Pancreas (tissue), 10 donors: ENCODE measurements around the gene WNK1. TPM values are rescaled to one million over a fixed set of nuclear protein-coding genes. Genes with fewer than 3 reads are reported as not detected.

Source experiments
- ATAC-seq, 4 donors: fragments of 200-7000 bp; cut with Tn5 transposase; one replicate each; pipeline versions ENCODE4 v1.8.0 to v1.9.1; 2020; ENCODE audit warnings: mild to moderate bottlenecking in 4 of 4, moderate library complexity in 4 of 4
- DNase-seq, 6 donors: peaks; one replicate each; pipeline ENCODE4 v3.0.0-alpha.2; 2020
- FAIRE-seq: peaks from 2 replicates; lab custom pipeline; 2012; peaks lifted over from hg19 to GRCh38; lab: Jason Lieb, UNC
- H3K27ac ChIP-seq, 4 donors: fragments of 200-600 bp; sonication (generic); 1 replicate in 3 of 4; 2 replicates in 1 of 4; pipeline versions ENCODE4 v1.5.0 to v1.8.0; 2020
- H3K27me3 ChIP-seq, 4 donors: fragments of 200-600 bp; one replicate each; pipeline ENCODE4 v1.8.0; 2021
- H3K36me3 ChIP-seq, 3 donors: fragments of 200-600 bp; sonication (generic) in 1 of 3; one replicate each; pipeline versions ENCODE4 v1.5.0 to v1.8.0; 2020 to 2021
- H3K4me1 ChIP-seq, 3 donors: fragments of 200-600 bp; one replicate each; pipeline ENCODE4 v1.8.0; 2021
- H3K4me3 ChIP-seq, 4 donors: fragments of 200-600 bp; sonication (generic) in 2 of 4; one replicate each; pipeline versions ENCODE4 v1.5.0 to v1.8.0; 2020 to 2021
- H3K9me3 ChIP-seq, 4 donors: fragments of 200-600 bp; one replicate each; pipeline ENCODE4 v1.8.0; 2021
- CTCF ChIP-seq, 4 donors: fragments of 200-600 bp; sonication (generic) in 3 of 4; IDR thresholded peaks; one replicate each; pipeline versions ENCODE4 v1.5.0 to v1.8.0; 2021; ENCODE audit warnings: antibody characterized with exemption in 4 of 4
- WGBS, 2 donors: extraction: QIAGEN DNeasy Blood & Tissue Kit; methylation state at CpG; one replicate each; pipeline ENCODE4 v1.1.7; 2013; 5-methylcytosine and 5-hydroxymethylcytosine counted together
- intact Hi-C, 3 donors: fragments of 100-400 bp; cut with DNase I; formaldehyde crosslinking; loops; one replicate each; pipeline versions ENCODE4 v1.11.1 to v1.14.2; 2022
- polyA plus RNA-seq, 2 donors: library from polyadenylated mRNA; stranded (reverse); fragments of 200-250 nt; gene quantifications; one replicate each; pipeline ENCODE4 v1.2.3, GENCODE V29; 2013
- total RNA-seq, 6 donors: library from RNA; stranded (reverse); fragmentation: NEBNext Ultra II Directional in 4 of 6; extraction: Animal tissue kit (Norgen Biotek cat#: 25700) in 4 of 6; gene quantifications; one replicate each; pipeline versions ENCODE4 v1.2.1 to v1.2.4, GENCODE V29; 2021 to 2023
- donor health status: healthy with polysubstance abuse.
- donor health status: DM: no; HTN: no; CAD: no; lungs with moderate emphysema.
- donor health status: DM: no; HTN: no; CAD: no.
- donor health status: control.
- donor health status: control.
- donor health status: Bipolar disorder and iron deficiency.
- donor health status: DM: yes; HTN: yes; CAD: no.
- donor health status: DM: no; HTN: no; CAD: no.
- donor health status: DM: no; HTN: no; CAD: no.
- donor health status: DM: yes; HTN: yes; CAD: no.

WNK1 gene
- total and polyA plus RNA-seq, 8 donors, result 10.9 to 73.9 (median 39.6) TPM

GRCh38 chr12:793037-793436 is 40.7 kb downstream of the WNK1 start:
- intact Hi-C loops, result no loop called here
- no peak overlapping the region for H3K27ac ChIP-seq
- H3K4me1 ChIP-seq, result peaks cover 7 to 24% (median 11%) of the 10 kb centered on the region in 3 donors
- H3K9me3 ChIP-seq, result no peaks in the 10 kb centered on the region
- no peak for ATAC-seq
- no peak for TF ChIP-seq CTCF (IDR thresholded peaks at IDR 0.05)
- WGBS, 2 donors, result 81 to 87% methylated on average over 3 of the region's 3 CpGs
- no peaks in the 10 kb centered on the region for H3K27me3 ChIP-seq
- DNase-seq, result no peak
- FAIRE-seq, result no peak
- H3K36me3 ChIP-seq, result no peaks in the 10 kb centered on the region
- no peak overlapping the region for H3K4me3 ChIP-seq

- intact Hi-C loops, result no loop called here
- H3K27ac ChIP-seq, result no peak overlapping the region
- FAIRE-seq (no peak), DNase-seq (no peak), ATAC-seq (no peak)
- TF ChIP-seq CTCF (IDR thresholded peaks at IDR 0.05), result no peak
- no peaks in the 10 kb centered on the region for H3K9me3 ChIP-seq
- no peak overlapping the region for H3K4me3 ChIP-seq
- no peaks in the 10 kb centered on the region for H3K27me3 ChIP-seq
- H3K36me3 ChIP-seq, result no peaks in the 10 kb centered on the region
- peaks cover 7 to 17% (median 9%) of the 10 kb centered on the region in 3 donors for H3K4me1 ChIP-seq
Measured at GRCh38 chr12:793711-794110, 41.3 kb downstream of the WNK1 start.

- Histone ChIP-seq H3K27me3 (no peaks in the 10 kb centered on the region), H3K9me3 (no peaks in the 10 kb centered on the region), H3K36me3 (no peaks in the 10 kb centered on the region), H3K27ac (no peak overlapping the region), H3K4me3 (no peak overlapping the region), H3K4me1 (peaks cover 0 to 7% (median 2%) of the 10 kb centered on the region in 3 donors)
- intact Hi-C loops, result no loop called here
- no peak for DNase-seq
- FAIRE-seq, result no peak
- no peak for TF ChIP-seq CTCF (IDR thresholded peaks at IDR 0.05)
- 81 to 87% methylated on average over 4 of the region's 4 CpGs for WGBS, 2 donors
- no peak for ATAC-seq
Measured at GRCh38 chr12:795305-795704, 42.9 kb downstream of the WNK1 start.

GRCh38 chr12:800401-800800 is 48.0 kb downstream of the WNK1 start:
- no peak for DNase-seq
- Histone ChIP-seq H3K27ac (no peak overlapping the region), H3K4me1 (peaks cover 10 to 20% (median 13%) of the 10 kb centered on the region in 3 donors), H3K27me3 (no peaks in the 10 kb centered on the region), H3K9me3 (no peaks in the 10 kb centered on the region), H3K4me3 (no peak overlapping the region), H3K36me3 (no peaks in the 10 kb centered on the region)
- FAIRE-seq, result no peak
- ATAC-seq, result no peak
- intact Hi-C loops, result no loop called here
- TF ChIP-seq CTCF (IDR thresholded peaks at IDR 0.05), result no peak

GRCh38 chr12:802242-803120 is 50.1 kb downstream of the WNK1 start:
- FAIRE-seq, result no peak
- intact Hi-C loops, result no loop called here
- no peak for TF ChIP-seq CTCF (IDR thresholded peaks at IDR 0.05)

More at GRCh38 chr12:802242-803120, 50.1 kb downstream of the WNK1 start:
- H3K9me3 ChIP-seq, result no peaks in the 10 kb centered on the region
- DNase-seq (no peak), ATAC-seq (peak; percentile 28 to 69 (median 66))
- H3K27me3 ChIP-seq, result no peaks in the 10 kb centered on the region
- no peak overlapping the region for H3K4me3 ChIP-seq
- peak overlapping the region in 1 of 4 donors; percentile 8 for H3K27ac ChIP-seq
- peaks cover 13 to 20% (median 15%) of the 10 kb centered on the region in 3 donors for H3K4me1 ChIP-seq
- 16 to 18% methylated on average over 3 of the region's 3 CpGs for WGBS, 2 donors
- no peaks in the 10 kb centered on the region for H3K36me3 ChIP-seq
